Endometrial microvascular endothelial cells (primary cell): ENCODE data around the gene CACNA2D3. TPM values are rescaled to one million over a fixed set of nuclear protein-coding genes. Genes with fewer than 3 reads are reported as not detected.

ENCODE experiments used
- in situ Hi-C: cut with HindIII; loops from 2 replicates; pipeline ENCODE4 v1.10.0; 2017; ENCODE audit warnings: low sequenced_read_pairs, low pct_unique_long_range_greater_than_20kb; ENCODE audit errors: inconsistent ontology term
- total RNA-seq: library from RNA; depleted of rRNA; stranded (reverse); fragments of >200 nt; gene quantifications from one replicate; pipeline ENCODE4 v1.2.3, GENCODE V29; 2015; ENCODE audit errors: inconsistent ontology term

Gene CACNA2D3
- total RNA-seq, 1 donor from 2014 or later: not detected

DNA sequence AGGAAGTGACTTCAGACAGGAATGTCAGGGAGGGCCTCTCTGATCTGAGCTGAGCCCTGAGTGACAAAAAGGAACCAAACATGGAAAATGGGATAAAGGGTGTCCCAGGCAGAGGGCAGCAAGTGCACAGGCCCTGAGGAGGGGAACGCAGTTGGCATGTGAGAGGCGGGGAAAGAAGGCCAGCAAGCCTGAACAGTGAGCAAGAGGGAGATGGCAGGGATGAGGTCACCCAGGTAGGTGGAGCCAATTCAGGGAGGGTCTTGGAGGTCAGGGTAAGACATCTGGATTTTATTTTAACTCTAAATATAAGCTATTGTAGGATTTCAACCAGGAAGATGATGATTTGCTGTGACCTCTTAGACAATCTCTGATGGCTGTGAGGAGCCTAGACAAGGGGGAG is 637.8 kb downstream of the CACNA2D3 start:
- in situ Hi-C loops: no loop called here

GRCh38 chr3:54761637-54762036 is 639.3 kb downstream of the CACNA2D3 start:
- in situ Hi-C loops: no loop called here

GRCh38 chr3:54764911-54765310 is 642.6 kb downstream of the CACNA2D3 start:
- in situ Hi-C loops: no loop called here

DNA sequence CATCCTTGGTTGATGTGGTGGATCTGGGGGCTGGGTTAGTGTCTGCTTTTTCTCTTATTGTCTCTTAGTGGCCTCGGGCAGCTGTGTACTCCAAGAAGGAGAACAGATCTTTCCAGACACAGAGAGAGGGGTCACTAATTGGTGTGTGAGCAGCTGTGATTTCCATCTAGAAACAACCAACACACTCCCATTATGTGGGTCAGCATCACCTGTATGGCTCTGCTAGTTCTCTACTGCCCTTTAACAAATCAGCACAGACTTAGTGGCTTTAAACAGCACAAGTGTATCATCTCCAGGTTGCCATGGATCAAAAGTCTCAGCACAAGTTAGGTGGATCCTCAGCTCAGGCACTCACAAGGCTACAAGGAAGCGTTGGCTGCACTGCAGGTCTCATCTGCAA is 648.7 kb downstream of the CACNA2D3 start:
- in situ Hi-C loops: no loop called here

- in situ Hi-C loops: no loop called here
Observed at GRCh38 chr3:54772051-54772450, 649.7 kb downstream of the CACNA2D3 start.

DNA sequence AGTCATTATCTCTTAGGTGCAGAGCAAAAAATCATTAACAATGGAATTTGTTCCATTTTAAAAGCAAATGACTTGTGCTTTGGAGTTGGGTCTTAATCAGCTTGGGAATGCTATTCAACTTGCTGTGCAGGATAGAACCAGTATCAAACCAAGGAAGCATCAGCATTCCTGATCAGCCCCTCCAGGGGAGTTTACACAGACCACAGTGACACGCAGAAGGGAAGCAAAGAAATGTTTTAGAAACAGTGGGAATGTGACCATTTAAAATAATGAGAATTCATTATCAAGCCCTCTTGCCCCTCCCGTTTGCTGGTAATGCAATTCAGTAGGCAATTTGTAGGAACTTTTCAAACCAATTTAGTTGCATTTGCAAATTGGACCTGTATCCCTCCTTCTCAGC is 650.4 kb downstream of the CACNA2D3 start:
- in situ Hi-C loops: no loop called here

- in situ Hi-C loops: no loop called here
Observed at GRCh38 chr3:54773271-54773670, 650.9 kb downstream of the CACNA2D3 start.

DNA sequence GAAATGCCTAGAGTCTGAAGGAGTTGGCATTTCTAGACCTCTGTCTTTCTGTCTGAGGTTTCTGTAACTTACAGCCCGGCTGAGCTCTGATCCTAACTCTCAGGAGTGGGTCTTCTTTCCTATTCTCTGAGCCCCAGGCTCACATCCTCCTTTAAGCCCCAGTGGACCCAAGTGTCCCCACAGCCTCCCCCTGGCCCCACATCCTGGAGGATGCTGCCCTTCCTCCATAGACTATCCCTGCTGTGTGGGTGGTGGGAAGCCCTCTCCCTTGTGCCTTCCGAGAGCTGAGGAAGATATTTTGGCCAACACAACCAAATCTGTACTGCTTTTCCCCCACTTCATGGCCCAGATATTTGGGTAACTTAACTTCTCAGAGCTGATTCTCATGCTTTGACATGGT is 654.2 kb downstream of the CACNA2D3 start:
- in situ Hi-C loops: no loop called here

- in situ Hi-C loops: no loop called here
Observed at GRCh38 chr3:54777141-54777540, 654.8 kb downstream of the CACNA2D3 start.

DNA sequence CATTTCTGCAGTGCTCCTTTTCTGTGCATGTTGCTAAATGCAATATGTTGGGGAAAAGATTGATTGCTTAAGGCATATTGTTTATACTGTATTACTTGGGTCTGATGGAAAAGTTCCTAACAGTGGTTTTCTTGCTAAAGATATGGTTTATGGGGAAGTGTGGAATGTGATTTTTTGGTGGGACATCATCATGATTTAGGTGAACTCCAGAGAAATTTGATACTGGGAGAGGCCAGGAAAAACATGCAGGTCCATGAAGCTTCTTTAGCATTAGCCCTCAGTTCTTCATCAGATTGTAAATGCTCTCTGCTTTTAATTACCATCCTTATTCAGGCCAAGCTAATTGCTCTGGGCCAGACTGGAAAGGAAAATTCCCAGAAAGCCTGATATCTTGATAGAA is 658.0 kb downstream of the CACNA2D3 start:
- in situ Hi-C loops: no loop called here

DNA sequence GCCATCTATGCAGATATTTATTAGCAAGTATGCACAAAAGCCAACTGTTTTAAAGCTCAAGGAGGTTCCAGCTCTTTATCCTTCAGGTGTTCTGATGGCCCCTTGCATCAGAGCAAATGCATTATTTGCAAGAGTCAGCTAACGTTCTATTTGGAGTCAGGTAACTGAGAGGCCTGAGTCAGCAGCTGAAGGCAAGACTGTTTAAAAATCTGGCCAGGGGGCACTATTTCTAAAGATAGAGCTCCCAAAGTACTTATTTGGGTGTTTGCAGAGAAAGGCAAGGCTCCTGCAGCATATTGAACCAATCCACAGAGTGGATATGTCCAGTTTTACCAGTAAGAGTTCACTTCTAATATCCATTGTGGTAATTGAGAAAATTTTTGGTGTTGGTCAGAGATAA is 659.4 kb downstream of the CACNA2D3 start:
- in situ Hi-C loops: no loop called here

DNA sequence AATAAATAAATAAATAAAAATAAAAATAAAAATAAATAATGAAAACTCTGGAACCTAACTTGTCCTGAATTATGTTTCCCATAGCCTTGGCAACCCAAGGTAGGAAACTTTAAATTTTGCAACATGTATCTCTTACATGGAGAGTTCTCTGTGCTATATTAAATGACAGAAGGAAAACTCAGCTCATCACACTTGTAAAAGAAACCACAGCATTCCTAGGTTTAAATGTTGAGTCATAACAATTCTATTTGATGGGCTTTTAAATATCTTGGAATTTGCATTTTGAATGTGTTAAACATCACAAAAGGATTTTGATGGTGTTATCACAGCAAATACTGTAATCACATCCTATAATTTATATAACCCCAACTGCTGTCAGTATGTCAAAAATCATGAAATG is 661.3 kb downstream of the CACNA2D3 start:
- in situ Hi-C loops: no loop called here

DNA sequence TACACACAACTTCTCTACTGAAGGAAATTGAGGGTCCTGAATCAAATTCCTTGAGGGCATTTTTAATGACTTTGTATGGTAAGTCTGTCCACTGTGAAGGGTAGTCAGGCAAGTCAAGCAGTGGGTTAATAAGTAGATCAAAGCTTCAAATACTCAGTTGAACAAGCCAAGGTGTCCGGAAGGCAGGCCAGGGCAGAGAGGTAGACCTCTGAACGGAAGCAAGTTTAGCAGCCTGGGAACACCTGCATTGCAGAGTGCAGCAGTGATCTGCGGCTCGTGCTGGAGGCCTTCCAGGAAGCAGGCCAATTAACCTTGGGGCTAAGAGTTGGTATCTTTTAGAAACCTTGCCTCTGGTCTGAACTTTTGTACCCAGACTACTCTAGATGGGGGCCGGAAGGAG is 661.7 kb downstream of the CACNA2D3 start:
- in situ Hi-C loops: no loop called here

- in situ Hi-C loops: no loop called here
Observed at GRCh38 chr3:54785976-54786375, 663.6 kb downstream of the CACNA2D3 start.

- in situ Hi-C loops: no loop called here
Observed at GRCh38 chr3:54790051-54790450, 667.7 kb downstream of the CACNA2D3 start.

- in situ Hi-C loops: no loop called here
Observed at GRCh38 chr3:54791501-54792156, 669.3 kb downstream of the CACNA2D3 start.

GRCh38 chr3:54792584-54792983 is 670.2 kb downstream of the CACNA2D3 start:
- in situ Hi-C loops: no loop called here

DNA sequence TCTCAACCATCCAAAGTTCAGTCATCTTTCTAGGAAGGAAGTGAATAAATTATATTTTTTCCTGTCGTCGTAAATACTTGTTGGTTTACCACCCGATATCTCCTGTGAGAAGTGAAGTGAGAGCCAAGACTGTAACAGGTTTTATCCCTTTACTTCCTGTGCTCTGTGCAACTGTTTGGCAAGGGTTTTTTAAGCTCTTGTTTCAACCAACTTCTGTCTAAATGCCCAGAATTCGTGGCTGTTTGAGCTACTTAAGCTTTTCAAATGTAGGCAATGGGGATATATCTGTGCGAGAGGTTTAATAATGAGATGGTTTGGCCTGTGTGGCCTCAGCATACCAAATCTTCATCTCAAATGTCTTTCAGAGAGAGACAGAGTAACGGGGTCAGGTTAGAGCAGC is 670.8 kb downstream of the CACNA2D3 start:
- in situ Hi-C loops: no loop called here

- in situ Hi-C loops: no loop called here
Observed at GRCh38 chr3:54797111-54797510, 674.8 kb downstream of the CACNA2D3 start.

DNA sequence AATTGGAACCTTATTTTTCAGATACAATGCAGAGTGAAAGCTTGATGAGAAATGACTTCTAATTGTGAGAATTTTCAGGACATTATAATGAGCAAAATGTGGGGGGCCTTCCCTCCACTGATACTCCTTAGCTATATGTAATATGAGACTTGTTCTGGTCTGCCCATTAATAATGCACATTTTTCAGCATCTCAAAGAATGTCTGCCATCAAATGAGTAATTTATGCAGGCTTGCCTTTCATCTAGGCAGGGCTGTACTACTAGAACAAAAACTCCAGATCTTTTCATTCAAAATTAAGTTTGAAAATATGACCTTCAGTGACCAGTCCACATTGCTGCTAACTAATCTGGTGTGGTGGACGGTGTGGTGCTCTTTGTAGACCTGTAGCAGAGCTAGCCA is 678.1 kb downstream of the CACNA2D3 start:
- in situ Hi-C loops: no loop called here

- in situ Hi-C loops: no loop called here
Observed at GRCh38 chr3:54801977-54802376, 679.6 kb downstream of the CACNA2D3 start.
